ENCODE data around the gene STK39.

- TF ChIP-seq, protein P1, sequence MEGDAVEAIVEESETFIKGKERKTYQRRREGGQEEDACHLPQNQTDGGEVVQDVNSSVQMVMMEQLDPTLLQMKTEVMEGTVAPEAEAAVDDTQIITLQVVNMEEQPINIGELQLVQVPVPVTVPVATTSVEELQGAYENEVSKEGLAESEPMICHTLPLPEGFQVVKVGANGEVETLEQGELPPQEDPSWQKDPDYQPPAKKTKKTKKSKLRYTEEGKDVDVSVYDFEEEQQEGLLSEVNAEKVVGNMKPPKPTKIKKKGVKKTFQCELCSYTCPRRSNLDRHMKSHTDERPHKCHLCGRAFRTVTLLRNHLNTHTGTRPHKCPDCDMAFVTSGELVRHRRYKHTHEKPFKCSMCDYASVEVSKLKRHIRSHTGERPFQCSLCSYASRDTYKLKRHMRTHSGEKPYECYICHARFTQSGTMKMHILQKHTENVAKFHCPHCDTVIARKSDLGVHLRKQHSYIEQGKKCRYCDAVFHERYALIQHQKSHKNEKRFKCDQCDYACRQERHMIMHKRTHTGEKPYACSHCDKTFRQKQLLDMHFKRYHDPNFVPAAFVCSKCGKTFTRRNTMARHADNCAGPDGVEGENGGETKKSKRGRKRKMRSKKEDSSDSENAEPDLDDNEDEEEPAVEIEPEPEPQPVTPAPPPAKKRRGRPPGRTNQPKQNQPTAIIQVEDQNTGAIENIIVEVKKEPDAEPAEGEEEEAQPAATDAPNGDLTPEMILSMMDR (IDR thresholded peaks at IDR 0.05) = no peak
- no peak for TF ChIP-seq EZH2 (IDR thresholded peaks at IDR 0.05; ENCODE audit: borderline replicate concordance, insufficient read depth, low read depth, low read length, poor library complexity, severe bottlenecking)
Observed at GRCh38 chr2:168212167-168212566, 35.2 kb downstream of the STK39 start.

Measured in B cell (primary cell).